ENCODE data around the gene COX7B2.

COX7B2 gene

DNA sequence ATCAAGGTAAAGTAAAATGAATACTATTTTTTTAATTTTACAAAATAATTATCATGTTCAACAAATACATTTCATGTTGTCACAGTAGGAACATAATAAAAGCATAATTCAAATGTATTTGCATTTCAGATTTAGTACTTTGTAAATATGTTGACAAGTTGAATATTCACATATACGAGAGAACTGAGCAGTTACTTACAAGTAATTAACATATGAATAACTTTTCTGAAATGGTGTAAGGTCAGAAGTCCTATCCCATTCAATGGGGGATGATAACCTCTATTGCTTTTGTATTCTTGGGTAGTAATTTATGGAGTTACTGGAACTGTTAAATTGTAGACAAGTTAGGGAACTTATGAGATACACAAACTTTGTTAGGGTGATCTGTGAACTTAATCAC lies 191.1 kb downstream of the COX7B2 start:
- no peak for DNase-seq (ENCODE audit: low read depth, low spot score)

DNA sequence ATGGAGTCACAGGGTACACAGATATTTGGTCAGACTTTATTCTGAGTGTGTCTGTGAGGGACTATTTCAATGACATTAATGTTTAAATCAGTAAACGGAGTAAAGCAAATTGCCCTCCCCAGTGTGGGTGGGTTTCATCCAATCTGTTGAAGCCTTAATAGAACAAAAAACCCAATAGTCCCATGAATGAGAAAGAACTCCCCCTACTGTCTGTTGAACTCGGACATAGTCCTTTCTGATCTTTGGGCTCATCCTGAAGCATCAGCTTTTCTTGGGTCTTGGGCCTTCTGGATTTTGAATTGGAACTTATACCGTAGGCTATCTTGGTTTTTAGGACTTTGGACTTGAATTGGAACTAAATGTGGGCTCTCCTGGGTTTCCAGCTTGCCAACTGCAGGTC lies 193.6 kb downstream of the COX7B2 start:
- no peak for DNase-seq (ENCODE audit: low read depth, low spot score)

DNA sequence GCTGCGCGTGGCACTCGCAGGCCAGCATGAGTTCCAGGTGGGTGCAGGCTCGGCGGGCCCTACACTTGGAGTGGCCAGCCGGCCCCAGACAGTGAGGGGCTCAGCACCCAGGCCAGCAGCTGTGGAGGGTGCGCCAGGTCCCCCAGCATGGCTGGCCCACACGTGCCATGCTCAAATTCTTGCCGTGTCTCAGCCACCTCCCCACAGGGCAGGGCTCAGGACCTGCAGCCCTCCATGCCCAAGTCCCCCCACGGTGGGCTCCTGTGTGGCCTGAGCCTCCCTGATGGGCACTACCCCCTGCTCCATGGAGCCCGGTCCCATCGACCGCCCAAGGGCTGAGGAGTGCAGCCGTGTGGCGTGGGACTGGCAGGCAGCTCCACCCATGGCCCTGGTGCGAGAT lies 210.2 kb downstream of the COX7B2 start:
- DNase-seq (ENCODE audit: low read depth, low spot score), result no peak
